ENCODE data around the gene SEC62. TPM values are rescaled to one million over a fixed set of nuclear protein-coding genes. Genes with fewer than 3 reads are reported as not detected.

SEC62 gene
- total and polyA plus RNA-seq, 2 experiments from 2014 or later, result 23.6 to 306 TPM

GRCh38 chr3:169990431-169990830 lies 23.8 kb downstream of the SEC62 start (continued):
- TF ChIP-seq ZNF462 (CRISPR knock-in tag; IDR thresholded peaks at IDR 0.05) (no peak), CTCF (conservative IDR thresholded peaks at IDR 0.05; ENCODE audit: low read depth in 2 of 2) (no peak), EZH2phosphoT487 (IDR thresholded peaks at IDR 0.05; ENCODE audit: unreplicated experiment) (no peak), EZH2 (IDR thresholded peaks at IDR 0.05; ENCODE audit: low read depth, unreplicated experiment) (no peak)

DNA sequence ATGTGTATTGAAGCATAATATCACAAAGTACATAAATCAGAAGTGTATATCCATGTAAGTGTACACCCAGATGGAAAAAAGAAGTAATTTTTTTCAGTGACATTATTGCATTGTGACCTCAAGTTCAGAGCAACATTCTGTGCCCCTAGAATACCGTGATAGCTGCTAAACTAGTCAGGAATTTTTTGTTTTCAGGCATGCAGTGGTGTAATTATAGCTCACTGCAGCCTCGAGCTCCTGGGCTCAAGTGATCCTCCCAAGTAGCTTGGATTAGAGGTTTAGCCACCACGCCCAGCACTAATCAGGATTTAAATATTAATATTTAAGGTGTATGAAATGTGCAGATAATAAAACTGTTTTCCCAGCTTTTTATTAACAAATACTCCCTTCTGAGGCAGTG lies 25.5 kb downstream of the SEC62 start:
- no peaks in the 10 kb centered on the region for H3K4me1 Mint-ChIP-seq
- H3K27ac Mint-ChIP-seq, result no peak overlapping the region
- Histone ChIP-seq H4K20me1 (replicated peaks; ENCODE audit: insufficient read depth) (peaks cover 9% of the 10 kb centered on the region; the same call in 1 of the 2 replicates), H3K4me1 (ENCODE audit: insufficient read depth) (no peaks in the 10 kb centered on the region), H3K36me3 (ENCODE audit: insufficient read depth) (peaks cover 40% of the 10 kb centered on the region), H3K9me2 (ENCODE audit: insufficient read depth) (no peaks in the 10 kb centered on the region), H3K27ac (ENCODE audit: low read depth) (no peak overlapping the region), H3F3A (replicated peaks; ENCODE audit: low read depth) (no peaks in the 10 kb centered on the region), H3K4me3 (no peak overlapping the region), H3K4me2 (no peak overlapping the region), H3K79me2 (replicated peaks; ENCODE audit: insufficient read depth) (no peaks in the 10 kb centered on the region), H3K27me3 (ENCODE audit: insufficient read depth) (no peaks in the 10 kb centered on the region), H2AFZ (no peak overlapping the region)
- ATAC-seq (no peak), DNase-seq (ENCODE audit: low spot score) (no peak)
- peaks cover 24% of the 10 kb centered on the region for H3K36me3 Mint-ChIP-seq (ENCODE audit: low read depth)
- no peaks in the 10 kb centered on the region for H3K9me3 Mint-ChIP-seq
- H3K27me3 Mint-ChIP-seq (ENCODE audit: insufficient read depth, low read depth, poor library complexity), result no peaks in the 10 kb centered on the region
- H3K4me3 Mint-ChIP-seq, result no peak overlapping the region
- TF ChIP-seq ETS1 (IDR thresholded peaks at IDR 0.05), result no peak
- no peak for TF ChIP-seq JUNB (IDR thresholded peaks at IDR 0.05; ENCODE audit: unreplicated experiment)
- TF ChIP-seq EZH2 (IDR thresholded peaks at IDR 0.05; ENCODE audit: low read depth, unreplicated experiment), result no peak
- no peak for TF ChIP-seq NANOG (IDR thresholded peaks at IDR 0.05; ENCODE audit: borderline replicate concordance)
- no peak for TF ChIP-seq ZNF114 (CRISPR knock-in tag; IDR thresholded peaks at IDR 0.05)
- TF ChIP-seq POLR2AphosphoS5 (IDR thresholded peaks at IDR 0.05; ENCODE audit: low read depth), result no peak

Data from GM23338 (cell line).